Peyer's patch (tissue), 4 donors: ENCODE data around the gene TNS3.

Source experiments
- POLR2A ChIP-seq, 2 donors: fragments of 450-650 bp; IDR thresholded peaks; one replicate each; pipeline ENCODE4 v1.5.1; 2017; ENCODE audit warnings: antibody characterized with exemption in 2 of 2, mild to moderate bottlenecking in 2 of 2, moderate library complexity in 2 of 2
- TF ChIP-seq, protein P1 (sequence below), 6 experiments: fragments of 450-650 bp in 4 of 6; fragments of 200-600 bp in 2 of 6; sonication (generic) in 1 of 6; IDR thresholded peaks; one replicate each; pipeline ENCODE4 v1.5.1; 2017 to 2019; ENCODE audit warnings: antibody characterized with exemption in 6 of 6, mild to moderate bottlenecking in 3 of 6, moderate library complexity in 1 of 6

DNA sequence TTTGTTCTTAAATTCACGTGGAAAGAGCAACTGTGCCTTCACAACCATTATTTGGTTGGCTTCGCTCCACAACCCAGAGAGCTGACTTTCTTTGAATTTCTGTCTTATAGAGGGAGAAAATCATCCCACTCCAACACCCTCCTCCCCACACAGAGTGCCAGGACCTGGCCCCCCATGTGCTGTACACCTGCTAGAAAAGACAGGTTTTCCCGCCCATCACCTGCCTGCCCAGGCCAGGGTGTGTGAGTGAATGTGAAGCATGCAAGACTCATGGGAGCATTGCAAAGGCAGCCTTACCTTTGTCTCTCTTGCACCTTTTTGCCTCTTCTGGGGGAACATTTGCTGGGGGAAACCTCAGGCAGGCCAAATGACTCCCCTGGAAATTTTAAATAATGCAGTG is 319.0 kb downstream of the TNS3 start:
- no peak for TF ChIP-seq POLR2A (IDR thresholded peaks at IDR 0.05)
- TF ChIP-seq, protein P1, sequence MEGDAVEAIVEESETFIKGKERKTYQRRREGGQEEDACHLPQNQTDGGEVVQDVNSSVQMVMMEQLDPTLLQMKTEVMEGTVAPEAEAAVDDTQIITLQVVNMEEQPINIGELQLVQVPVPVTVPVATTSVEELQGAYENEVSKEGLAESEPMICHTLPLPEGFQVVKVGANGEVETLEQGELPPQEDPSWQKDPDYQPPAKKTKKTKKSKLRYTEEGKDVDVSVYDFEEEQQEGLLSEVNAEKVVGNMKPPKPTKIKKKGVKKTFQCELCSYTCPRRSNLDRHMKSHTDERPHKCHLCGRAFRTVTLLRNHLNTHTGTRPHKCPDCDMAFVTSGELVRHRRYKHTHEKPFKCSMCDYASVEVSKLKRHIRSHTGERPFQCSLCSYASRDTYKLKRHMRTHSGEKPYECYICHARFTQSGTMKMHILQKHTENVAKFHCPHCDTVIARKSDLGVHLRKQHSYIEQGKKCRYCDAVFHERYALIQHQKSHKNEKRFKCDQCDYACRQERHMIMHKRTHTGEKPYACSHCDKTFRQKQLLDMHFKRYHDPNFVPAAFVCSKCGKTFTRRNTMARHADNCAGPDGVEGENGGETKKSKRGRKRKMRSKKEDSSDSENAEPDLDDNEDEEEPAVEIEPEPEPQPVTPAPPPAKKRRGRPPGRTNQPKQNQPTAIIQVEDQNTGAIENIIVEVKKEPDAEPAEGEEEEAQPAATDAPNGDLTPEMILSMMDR (IDR thresholded peaks at IDR 0.05), result no peak
